Vagina (tissue), 2 donors: ENCODE data around the gene KAZN. TPM values are rescaled to one million over a fixed set of nuclear protein-coding genes. Genes with fewer than 3 reads are reported as not detected.
A peak's percentile ranks its signal among the peaks of the same experiment; 100 is the strongest.

Source experiments
- DNase-seq, 2 donors: peaks; one replicate each; pipeline ENCODE4 v3.0.0-alpha.2; 2017; ENCODE audit errors: extremely low spot score in 2 of 2
- H3K27ac ChIP-seq: fragments of 200-600 bp; sonication (generic); one replicate; pipeline ENCODE4 v1.5.1; 2019
- H3K27me3 ChIP-seq: fragments of 200-600 bp; sonication (generic); one replicate; pipeline ENCODE4 v1.5.1; 2019
- H3K36me3 ChIP-seq, 2 donors: fragments of 200-600 bp; sonication (generic); one replicate each; pipeline ENCODE4 v1.5.1; 2017 to 2019
- H3K4me1 ChIP-seq: fragments of 200-600 bp; sonication (generic); one replicate; pipeline ENCODE4 v1.5.1; 2019
- H3K4me3 ChIP-seq, 2 donors: fragments of 200-600 bp; sonication (generic); 1 replicate in 1 of 2; 2 replicates in 1 of 2; pipeline ENCODE4 v1.5.1; 2016 to 2019
- H3K9me3 ChIP-seq: fragments of 200-600 bp; sonication (generic); one replicate; pipeline ENCODE4 v1.5.1; 2019
- POLR2A ChIP-seq, 2 donors: fragments of 450-650 bp; IDR thresholded peaks; one replicate each; pipeline ENCODE4 v1.6.1; 2017; ENCODE audit warnings: antibody characterized with exemption in 2 of 2, mild to moderate bottlenecking in 2 of 2, moderate library complexity in 2 of 2
- POLR2AphosphoS5 ChIP-seq, 2 donors: sonication (generic); formaldehyde crosslinking; IDR thresholded peaks; one replicate each; pipeline ENCODE4 v1.9.0; 2017; ENCODE audit warnings: antibody characterized with exemption in 2 of 2, mild to moderate bottlenecking in 2 of 2, low read depth in 1 of 2; ENCODE audit not compliant: insufficient read depth in 1 of 2
- intact Hi-C: fragments of 100-400 bp; cut with DNase I; formaldehyde crosslinking; loops from one replicate; pipeline ENCODE4 v1.15.1; 2023
- total RNA-seq: library from RNA; depleted of rRNA; stranded (reverse); fragments of >200 nt; gene quantifications from one replicate; pipeline ENCODE4 v1.2.3, GENCODE V29; 2016
- TF ChIP-seq, protein P1 (sequence below), 3 experiments: fragments of 450-650 bp in 2 of 3; fragments of 200-600 bp in 1 of 3; sonication (generic) in 1 of 3; IDR thresholded peaks; one replicate each; pipeline ENCODE4 v1.5.1; 2017 to 2019; ENCODE audit warnings: antibody characterized with exemption in 3 of 3, mild to moderate bottlenecking in 2 of 3, moderate library complexity in 2 of 3

The KAZN gene
- total RNA-seq, 1 donor from 2014 or later, result 29.5 TPM

GRCh38 chr1:14625996-14626395 is 27.5 kb downstream of the KAZN start:
- Histone ChIP-seq H3K36me3 (no peaks in the 10 kb centered on the region), H3K27ac (no peak overlapping the region), H3K27me3 (no peaks in the 10 kb centered on the region), H3K4me1 (peaks cover 23% of the 10 kb centered on the region), H3K4me3 (no peak overlapping the region), H3K9me3 (no peaks in the 10 kb centered on the region)
- intact Hi-C loops, result no loop called here
- TF ChIP-seq, protein P1, sequence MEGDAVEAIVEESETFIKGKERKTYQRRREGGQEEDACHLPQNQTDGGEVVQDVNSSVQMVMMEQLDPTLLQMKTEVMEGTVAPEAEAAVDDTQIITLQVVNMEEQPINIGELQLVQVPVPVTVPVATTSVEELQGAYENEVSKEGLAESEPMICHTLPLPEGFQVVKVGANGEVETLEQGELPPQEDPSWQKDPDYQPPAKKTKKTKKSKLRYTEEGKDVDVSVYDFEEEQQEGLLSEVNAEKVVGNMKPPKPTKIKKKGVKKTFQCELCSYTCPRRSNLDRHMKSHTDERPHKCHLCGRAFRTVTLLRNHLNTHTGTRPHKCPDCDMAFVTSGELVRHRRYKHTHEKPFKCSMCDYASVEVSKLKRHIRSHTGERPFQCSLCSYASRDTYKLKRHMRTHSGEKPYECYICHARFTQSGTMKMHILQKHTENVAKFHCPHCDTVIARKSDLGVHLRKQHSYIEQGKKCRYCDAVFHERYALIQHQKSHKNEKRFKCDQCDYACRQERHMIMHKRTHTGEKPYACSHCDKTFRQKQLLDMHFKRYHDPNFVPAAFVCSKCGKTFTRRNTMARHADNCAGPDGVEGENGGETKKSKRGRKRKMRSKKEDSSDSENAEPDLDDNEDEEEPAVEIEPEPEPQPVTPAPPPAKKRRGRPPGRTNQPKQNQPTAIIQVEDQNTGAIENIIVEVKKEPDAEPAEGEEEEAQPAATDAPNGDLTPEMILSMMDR (IDR thresholded peaks at IDR 0.05), result no peak
- no peak for TF ChIP-seq POLR2AphosphoS5 (IDR thresholded peaks at IDR 0.05; ENCODE audit: insufficient read depth in 1 of 2, low read depth in 1 of 2)
- TF ChIP-seq POLR2A (IDR thresholded peaks at IDR 0.05), result no peak
- no peak for DNase-seq

DNA sequence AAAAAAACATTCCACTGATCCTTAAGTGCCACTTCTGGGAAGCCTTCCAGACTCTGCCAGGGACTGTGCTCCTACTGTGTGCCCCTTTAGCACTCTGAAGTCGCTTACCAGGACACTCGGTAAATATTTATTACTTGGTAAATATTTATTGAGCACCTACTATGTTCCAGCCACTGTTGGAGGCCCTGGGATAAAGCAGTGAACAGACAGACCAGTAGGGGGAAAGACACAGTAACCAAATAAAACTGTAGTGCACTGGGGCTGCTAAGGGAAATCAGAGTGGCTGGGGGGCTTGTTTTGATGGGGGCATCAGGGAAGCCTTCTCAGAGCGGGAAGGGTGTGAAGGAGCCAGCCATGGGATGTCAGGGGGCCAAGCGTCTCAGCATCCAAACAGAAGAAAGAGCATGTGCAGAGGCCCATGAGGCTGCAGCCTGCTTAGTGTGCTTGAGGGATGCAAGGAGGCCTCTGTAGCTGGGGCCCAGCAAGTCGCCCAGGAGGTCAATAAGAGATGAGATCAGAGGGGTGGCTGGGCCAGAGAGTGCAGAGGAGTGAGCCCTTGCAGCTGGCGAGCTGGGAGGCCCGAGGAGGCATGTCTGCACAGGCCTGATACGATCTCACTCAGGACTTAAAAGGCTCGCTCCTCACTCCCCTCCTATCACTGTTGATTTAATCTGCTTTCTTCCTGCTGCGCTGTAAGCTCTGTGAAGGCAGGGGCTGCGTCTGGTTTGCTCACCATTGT is 28.6 kb downstream of the KAZN start:
- H3K4me1 ChIP-seq, result peaks cover 23% of the 10 kb centered on the region
- H3K4me3 ChIP-seq, result no peak overlapping the region
- H3K9me3 ChIP-seq, result no peaks in the 10 kb centered on the region
- H3K27me3 ChIP-seq, result no peaks in the 10 kb centered on the region
- no peak for TF ChIP-seq POLR2A (IDR thresholded peaks at IDR 0.05)
- TF ChIP-seq, protein P1 (IDR thresholded peaks at IDR 0.05), result no peak
- TF ChIP-seq POLR2AphosphoS5 (IDR thresholded peaks at IDR 0.05; ENCODE audit: insufficient read depth in 1 of 2, low read depth in 1 of 2), result no peak
- no peak for DNase-seq
- intact Hi-C loops, result no loop called here
- H3K27ac ChIP-seq, result peak overlapping the region; percentile 25
- no peaks in the 10 kb centered on the region for H3K36me3 ChIP-seq

DNA sequence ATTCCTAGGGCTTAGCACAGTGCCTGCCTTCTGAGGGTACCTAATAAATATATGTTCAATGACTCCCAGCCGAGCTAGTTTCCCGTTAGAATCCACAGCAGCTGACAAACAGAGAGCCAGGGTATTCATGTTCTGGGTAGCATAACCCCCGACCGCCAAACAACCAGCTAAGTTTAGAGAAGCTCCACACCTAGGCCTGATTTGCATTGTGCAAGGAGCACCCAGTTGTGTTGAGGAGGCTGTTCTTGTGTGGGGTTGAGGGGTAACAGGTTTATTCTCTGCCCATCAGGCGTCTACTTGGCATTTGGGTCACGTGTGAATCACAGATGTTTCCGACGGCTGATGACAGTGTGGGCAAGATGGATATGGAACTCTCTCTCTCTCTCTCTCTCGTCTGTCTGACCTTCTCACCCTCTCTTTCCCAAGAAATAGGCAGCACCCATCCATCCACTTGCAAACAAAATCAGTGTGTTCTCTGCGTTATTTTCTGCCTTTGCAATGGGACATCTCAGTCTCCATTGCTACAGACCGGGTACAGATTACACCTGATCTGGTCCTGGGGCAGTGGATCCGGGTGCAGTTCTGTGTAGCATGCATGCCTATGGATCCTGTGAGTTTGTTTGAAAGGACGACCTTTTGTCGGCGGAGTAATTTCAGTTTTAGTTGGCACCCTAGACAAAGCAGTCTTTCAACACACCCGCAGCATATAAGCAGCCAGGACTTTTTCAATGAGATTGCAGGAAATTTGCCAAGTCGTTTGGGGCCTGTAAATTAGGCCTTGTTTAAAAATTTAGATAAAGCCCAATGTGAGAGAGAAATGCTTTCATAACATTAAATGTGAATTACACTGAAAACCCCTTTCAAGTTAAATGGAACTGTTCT is 29.4 kb downstream of the KAZN start:
- Histone ChIP-seq H3K36me3 (no peaks in the 10 kb centered on the region), H3K27ac (peak overlapping the region; percentile 25), H3K4me1 (peaks cover 23% of the 10 kb centered on the region), H3K27me3 (no peaks in the 10 kb centered on the region), H3K4me3 (no peak overlapping the region), H3K9me3 (no peaks in the 10 kb centered on the region)
- no peak for TF ChIP-seq POLR2AphosphoS5 (IDR thresholded peaks at IDR 0.05; ENCODE audit: insufficient read depth in 1 of 2, low read depth in 1 of 2)
- TF ChIP-seq POLR2A (IDR thresholded peaks at IDR 0.05), result no peak
- TF ChIP-seq, protein P1 (IDR thresholded peaks at IDR 0.05), result no peak
- no peak for DNase-seq
- intact Hi-C loops, result no loop called here

DNA sequence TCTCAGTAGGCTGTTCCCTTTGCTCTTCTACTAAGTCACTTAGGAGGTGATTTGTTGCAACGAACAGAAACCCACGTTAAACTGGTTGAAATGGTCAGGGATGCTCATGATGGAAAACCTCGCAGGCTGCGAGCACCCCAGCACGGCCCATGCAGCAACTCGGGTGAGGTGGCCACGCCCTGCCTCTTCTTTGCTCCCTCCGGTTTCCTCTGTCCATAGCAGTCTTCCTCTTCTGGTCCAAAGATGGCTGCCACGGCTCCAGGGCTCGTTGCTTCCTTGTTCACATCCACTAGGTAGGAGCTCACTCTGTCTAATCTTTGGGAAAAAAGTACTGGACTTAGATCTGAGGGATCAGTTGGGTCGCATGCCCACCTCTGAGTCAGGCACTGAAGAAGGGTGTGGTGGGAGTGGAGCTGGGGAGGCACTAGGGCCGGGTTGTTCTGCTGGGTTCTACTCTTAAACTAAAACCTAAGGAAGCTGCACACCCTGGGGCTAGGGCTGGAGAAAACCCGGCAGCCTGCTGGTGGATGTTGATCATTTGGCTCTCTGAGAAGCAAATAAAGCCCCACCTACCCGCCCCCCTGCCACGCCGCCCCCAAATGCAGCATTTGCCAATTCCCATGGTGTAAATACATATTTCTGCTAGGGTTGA is 31.0 kb downstream of the KAZN start:
- H3K4me3 ChIP-seq, result no peak overlapping the region
- no peaks in the 10 kb centered on the region for H3K9me3 ChIP-seq
- DNase-seq, result no peak
- no peaks in the 10 kb centered on the region for H3K27me3 ChIP-seq
- no peak for TF ChIP-seq POLR2AphosphoS5 (IDR thresholded peaks at IDR 0.05; ENCODE audit: insufficient read depth in 1 of 2, low read depth in 1 of 2)
- TF ChIP-seq, protein P1 (IDR thresholded peaks at IDR 0.05), result no peak
- no peak for TF ChIP-seq POLR2A (IDR thresholded peaks at IDR 0.05)
- intact Hi-C loops, result no loop called here
- H3K36me3 ChIP-seq, result no peaks in the 10 kb centered on the region
- peaks cover 23% of the 10 kb centered on the region for H3K4me1 ChIP-seq
- H3K27ac ChIP-seq, result no peak overlapping the region
